Measurements from ENCODE around the gene ANAPC13. TPM values are rescaled to one million over a fixed set of nuclear protein-coding genes. Genes with fewer than 3 reads are reported as not detected.

Gene ANAPC13
- total RNA-seq, 1 experiment from 2014 or later, result 19.3 TPM

- no peak overlapping the region for H3K27ac ChIP-seq (ENCODE audit: low read length)
- H3K9ac ChIP-seq (ENCODE audit: low read length), result no peak overlapping the region
- H3K4me3 ChIP-seq (ENCODE audit: low read length), result no peak overlapping the region
- no peaks in the 10 kb centered on the region for H4K20me1 ChIP-seq (ENCODE audit: low read length)
- H3K27me3 ChIP-seq (ENCODE audit: low read length), result no peaks in the 10 kb centered on the region
- no peak for TF ChIP-seq CTCF (conservative IDR thresholded peaks at IDR 0.05; ENCODE audit: low read depth, low read length)
- no peak for TF ChIP-seq EZH2phosphoT487 (IDR thresholded peaks at IDR 0.05; ENCODE audit: borderline replicate concordance, low read length)
- TF ChIP-seq EZH2 (IDR thresholded peaks at IDR 0.05; ENCODE audit: low read length, unreplicated experiment), result no peak
- no peaks in the 10 kb centered on the region for H3K36me3 ChIP-seq (ENCODE audit: low read depth, low read length)
- no peak overlapping the region for H2AFZ ChIP-seq (ENCODE audit: low read length)
- H3K4me2 ChIP-seq (ENCODE audit: low read length), result no peak overlapping the region
- peaks cover 19% of the 10 kb centered on the region for H3K4me1 ChIP-seq (ENCODE audit: insufficient read depth, low read length)
- ChIA-PET POLR2A (ENCODE audit: unreplicated experiment) (no interaction called here), CTCF (no interaction called here)
- intact Hi-C loops (cut with micrococcal nuclease), result no loop called here
- DNase-seq (no peak), ATAC-seq (no peak)
- H3F3A ChIP-seq (ENCODE audit: low read length, unreplicated experiment), result no peaks in the 10 kb centered on the region
- no peaks in the 10 kb centered on the region for H3K9me2 ChIP-seq (replicated peaks; ENCODE audit: low read length)
- no TSS peak for BruUV-seq (replicated peaks)
- H3K9me3 ChIP-seq (ENCODE audit: low read length), result no peaks in the 10 kb centered on the region
- H3K79me2 ChIP-seq (ENCODE audit: low read length), result no peaks in the 10 kb centered on the region
Measured at GRCh38 chr3:134430174-134430573, 55.6 kb downstream of the ANAPC13 start.

GRCh38 chr3:134428401-134428800 lies 57.4 kb downstream of the ANAPC13 start:
- no peak overlapping the region for H3K4me2 ChIP-seq (ENCODE audit: low read length)
- H3K4me1 ChIP-seq (ENCODE audit: insufficient read depth, low read length), result peaks cover 19% of the 10 kb centered on the region
- ATAC-seq, result no peak
- H3K36me3 ChIP-seq (ENCODE audit: low read depth, low read length), result no peaks in the 10 kb centered on the region
- no peaks in the 10 kb centered on the region for H3K9me2 ChIP-seq (replicated peaks; ENCODE audit: low read length)
- TF ChIP-seq EZH2 (IDR thresholded peaks at IDR 0.05; ENCODE audit: low read length, unreplicated experiment) (no peak), EZH2phosphoT487 (IDR thresholded peaks at IDR 0.05; ENCODE audit: borderline replicate concordance, low read length) (no peak), CTCF (conservative IDR thresholded peaks at IDR 0.05; ENCODE audit: low read depth, low read length) (no peak)
- H4K20me1 ChIP-seq (ENCODE audit: low read length), result no peaks in the 10 kb centered on the region
- H3K4me3 ChIP-seq (ENCODE audit: low read length), result no peak overlapping the region
- ChIA-PET CTCF (interaction anchor here (1.5 kb wide), 1 partner anchor 45 kb away, joined by 3 read pairs; no protein-coding TSS in a partner anchor), POLR2A (ENCODE audit: unreplicated experiment) (no interaction called here)
- H3K79me2 ChIP-seq (ENCODE audit: low read length), result no peaks in the 10 kb centered on the region
- no TSS peak for BruUV-seq (replicated peaks)
- DNase-seq, result no peak
- no peak overlapping the region for H2AFZ ChIP-seq (ENCODE audit: low read length)
- H3K9ac ChIP-seq (ENCODE audit: low read length), result peak overlapping the region; percentile 51; the same call in 1 of the 2 replicates
- intact Hi-C loops (cut with micrococcal nuclease), result loop anchor here (5.0 kb wide), 1 partner anchor 44 kb away; no protein-coding TSS in a partner anchor
- H3F3A ChIP-seq (ENCODE audit: low read length, unreplicated experiment), result no peaks in the 10 kb centered on the region
- H3K27ac ChIP-seq (ENCODE audit: low read length), result peak overlapping the region; percentile 77
- H3K27me3 ChIP-seq (ENCODE audit: low read length), result no peaks in the 10 kb centered on the region
- H3K9me3 ChIP-seq (ENCODE audit: low read length), result no peaks in the 10 kb centered on the region

Other genes starting within 250 kb of the ANAPC13 start
- 44.1 and 47.2 TPM in 2 replicates for gene RYK, start 235.1 kb downstream of the ANAPC13 start, total RNA-seq (2014; rRNA removed)
- 96.0 and 124 TPM in 2 replicates for gene AMOTL2, start 111.5 kb downstream of the ANAPC13 start, total RNA-seq (2014; rRNA removed)
- 15.4 and 38.1 TPM in 2 replicates for gene CEP63, start 72 bp upstream of the ANAPC13 start, total RNA-seq (2014; rRNA removed)
- gene KY, start 165.0 kb upstream of the ANAPC13 start, total RNA-seq (2014; rRNA removed), result 0.29 TPM in 1 of 2 replicates, not detected in the other

Data from PC-3 (cell line).